ENCODE data around the gene GOSR2.

DNA sequence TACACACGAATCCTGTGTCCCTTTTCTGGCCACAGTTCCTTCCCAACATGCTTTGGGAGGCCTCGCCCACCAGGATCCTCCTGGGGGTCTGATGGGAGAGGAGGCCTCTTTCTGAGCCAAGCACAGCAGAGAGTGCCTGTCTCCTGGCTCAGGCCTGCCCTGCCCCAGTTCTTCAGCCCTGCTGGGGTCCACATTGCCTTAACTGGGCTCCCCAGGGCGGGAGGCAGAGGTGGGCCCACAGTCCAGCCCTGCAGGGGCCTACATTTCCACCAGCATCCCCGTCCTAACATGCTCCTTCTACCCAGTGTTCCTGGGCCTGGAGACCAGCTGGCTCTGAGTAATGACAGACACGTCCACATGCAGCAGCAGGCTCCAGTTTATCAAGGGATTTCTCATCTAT, 41.9 kb upstream of the GOSR2 start:
- TF ChIP-seq, protein P1, sequence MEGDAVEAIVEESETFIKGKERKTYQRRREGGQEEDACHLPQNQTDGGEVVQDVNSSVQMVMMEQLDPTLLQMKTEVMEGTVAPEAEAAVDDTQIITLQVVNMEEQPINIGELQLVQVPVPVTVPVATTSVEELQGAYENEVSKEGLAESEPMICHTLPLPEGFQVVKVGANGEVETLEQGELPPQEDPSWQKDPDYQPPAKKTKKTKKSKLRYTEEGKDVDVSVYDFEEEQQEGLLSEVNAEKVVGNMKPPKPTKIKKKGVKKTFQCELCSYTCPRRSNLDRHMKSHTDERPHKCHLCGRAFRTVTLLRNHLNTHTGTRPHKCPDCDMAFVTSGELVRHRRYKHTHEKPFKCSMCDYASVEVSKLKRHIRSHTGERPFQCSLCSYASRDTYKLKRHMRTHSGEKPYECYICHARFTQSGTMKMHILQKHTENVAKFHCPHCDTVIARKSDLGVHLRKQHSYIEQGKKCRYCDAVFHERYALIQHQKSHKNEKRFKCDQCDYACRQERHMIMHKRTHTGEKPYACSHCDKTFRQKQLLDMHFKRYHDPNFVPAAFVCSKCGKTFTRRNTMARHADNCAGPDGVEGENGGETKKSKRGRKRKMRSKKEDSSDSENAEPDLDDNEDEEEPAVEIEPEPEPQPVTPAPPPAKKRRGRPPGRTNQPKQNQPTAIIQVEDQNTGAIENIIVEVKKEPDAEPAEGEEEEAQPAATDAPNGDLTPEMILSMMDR (conservative IDR thresholded peaks at IDR 0.05; ENCODE audit: low read length): no peak
- no peak for TF ChIP-seq EZH2phosphoT487 (IDR thresholded peaks at IDR 0.05; ENCODE audit: borderline replicate concordance)
